Activated CD4-positive, alpha-beta T cell treated with anti-CD3 and anti-CD28 coated beads, Interleukin-2, amount 10 ng/mL, durations not matched to agents 7 days and 5 days (primary cell): ENCODE results near the gene IGLL5. TPM values are rescaled to one million over a fixed set of nuclear protein-coding genes. Genes with fewer than 3 reads are reported as not detected.

Experiments
- CTCF ChIA-PET: fragments of 350-600 bp; sonication (Branson Sonifier 250); formaldehyde crosslinking; loops from one replicate; lab custom pipeline; 2021; ENCODE audit warnings: antibody characterized with exemption; lab: Charles Lee
- POLR2A ChIA-PET: fragments of 350-600 bp; sonication (Branson Sonifier 250); formaldehyde crosslinking; loops from one replicate; lab custom pipeline; 2021; ENCODE audit warnings: antibody characterized with exemption; lab: Charles Lee
- DNase-seq: peaks from one replicate; pipeline ENCODE4 v3.0.0-alpha.2; 2020
- H3K27ac Mint-ChIP-seq: one replicate; pipeline ENCODE4 v1.8.0; 2021; ENCODE audit warnings: mild to moderate bottlenecking, moderate library complexity, mixed read lengths
- H3K27me3 Mint-ChIP-seq: one replicate; pipeline ENCODE4 v1.8.0; 2021; ENCODE audit warnings: mixed read lengths
- H3K36me3 Mint-ChIP-seq: one replicate; pipeline ENCODE4 v1.8.0; 2021; ENCODE audit warnings: low read depth, mixed read lengths
- H3K4me1 Mint-ChIP-seq: one replicate; pipeline ENCODE4 v1.8.0; 2021; ENCODE audit warnings: mixed read lengths
- H3K4me3 Mint-ChIP-seq: one replicate; pipeline ENCODE4 v1.8.0; 2021; ENCODE audit warnings: mild to moderate bottlenecking, moderate library complexity, mixed read lengths
- H3K9me3 Mint-ChIP-seq: one replicate; pipeline ENCODE4 v1.8.0; 2021; ENCODE audit warnings: mixed read lengths
- total RNA-seq, 2 experiments: library from RNA; stranded (reverse); gene quantifications; one replicate each; pipeline ENCODE4 v1.2.3, GENCODE V29; 2021

IGLL5 gene
- total RNA-seq, 2 experiments from 2014 or later, result not detected

DNA sequence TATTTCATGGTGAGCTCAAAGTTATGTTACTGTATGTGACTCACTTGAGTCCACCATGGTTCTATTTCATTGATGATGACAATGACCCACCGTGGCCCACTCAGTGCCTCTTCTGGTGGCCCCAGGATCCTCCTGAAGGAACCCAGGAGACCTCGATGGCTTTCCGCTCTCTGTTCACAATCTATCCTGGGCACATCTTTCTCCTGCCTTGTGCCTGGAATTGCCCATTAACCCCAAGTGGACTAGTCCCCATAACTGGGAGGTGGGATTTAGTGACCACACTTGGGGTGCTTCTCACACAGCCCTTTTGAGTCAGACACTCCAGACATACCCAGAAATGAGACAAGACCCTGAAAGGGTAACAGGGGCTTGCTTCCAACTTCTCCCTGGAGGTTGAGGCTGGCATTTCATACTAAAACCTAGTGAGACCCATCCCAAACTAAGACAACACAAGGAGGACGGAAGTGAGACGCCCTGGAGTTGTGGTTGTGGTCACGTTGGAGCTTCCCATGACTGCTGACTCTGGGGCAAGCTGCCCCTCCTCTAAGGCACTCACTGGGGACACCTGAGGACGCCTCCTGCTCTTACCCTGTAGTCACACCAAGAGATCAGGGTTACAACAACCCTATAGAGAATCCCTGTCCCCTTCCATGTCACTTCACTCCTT lies 22.1 kb downstream of the IGLL5 start:
- no peaks in the 10 kb centered on the region for H3K4me1 Mint-ChIP-seq
- no peak overlapping the region for H3K4me3 Mint-ChIP-seq
- ChIA-PET POLR2A (no interaction called here), CTCF (interaction anchor here (1.0 kb wide), 1 partner anchor 26 kb away, joined by 5 read pairs; no protein-coding TSS in a partner anchor)
- H3K27ac Mint-ChIP-seq, result no peak overlapping the region
- DNase-seq, result no peak
- H3K36me3 Mint-ChIP-seq, result no peaks in the 10 kb centered on the region
- no peaks in the 10 kb centered on the region for H3K9me3 Mint-ChIP-seq
- peaks cover 3% of the 10 kb centered on the region for H3K27me3 Mint-ChIP-seq

DNA sequence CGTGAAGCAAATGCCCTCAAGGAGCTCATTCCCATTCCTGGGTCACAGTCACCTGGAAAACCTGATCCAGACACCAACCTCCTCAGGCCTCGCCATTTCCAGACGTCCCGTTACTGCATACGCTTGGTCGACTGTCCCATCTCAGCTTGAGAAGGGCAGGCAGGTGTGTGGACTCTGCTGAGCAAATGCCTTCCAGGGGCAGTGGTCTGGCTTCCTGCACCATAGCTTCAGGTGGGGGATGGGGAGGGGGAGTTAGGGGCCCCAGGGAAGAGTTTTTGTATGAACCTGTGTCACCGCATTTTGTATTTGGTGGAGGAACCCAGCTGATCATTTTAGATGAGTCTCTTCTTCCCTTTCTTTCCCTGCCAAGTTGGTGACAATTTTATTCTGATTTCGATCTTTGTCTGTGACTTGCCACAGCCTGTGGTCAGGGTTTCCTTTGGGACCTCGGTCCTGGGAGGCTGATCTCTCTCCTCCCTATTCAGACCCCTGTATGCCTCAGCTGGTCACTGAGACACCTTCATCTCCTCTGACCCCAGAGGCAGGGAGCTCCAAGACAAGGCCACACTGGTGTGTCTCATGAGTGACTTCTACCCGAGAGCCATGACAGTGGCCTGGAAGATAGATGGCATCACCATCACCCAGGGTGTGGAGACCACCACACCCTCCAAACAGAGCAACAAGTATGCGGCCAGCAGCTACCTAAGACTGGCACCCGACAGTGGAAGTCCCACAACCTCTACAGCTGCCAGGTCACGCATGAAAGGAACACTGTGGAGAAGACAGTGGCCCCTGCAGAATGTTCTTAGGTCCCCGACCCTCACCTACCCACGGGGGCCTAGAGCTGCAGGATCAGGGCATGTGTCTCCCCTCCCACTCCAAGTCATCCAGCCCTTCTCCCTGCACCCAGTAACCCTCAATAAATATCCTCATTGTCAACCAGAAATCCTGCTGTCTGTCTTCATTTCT lies 22.9 kb downstream of the IGLL5 start:
- Mint-ChIP-seq H3K9me3 (no peaks in the 10 kb centered on the region), H3K27ac (no peak overlapping the region), H3K4me3 (no peak overlapping the region), H3K27me3 (peaks cover 3% of the 10 kb centered on the region), H3K36me3 (no peaks in the 10 kb centered on the region), H3K4me1 (no peaks in the 10 kb centered on the region)
- POLR2A ChIA-PET, result no interaction called here
- CTCF ChIA-PET, result interaction anchor here (1.0 kb wide), 1 partner anchor 26 kb away, joined by 5 read pairs; no protein-coding TSS in a partner anchor
- DNase-seq, result no peak

- ChIA-PET POLR2A (no interaction called here), CTCF (interaction anchor here (0.9 to 1.2 kb wide), 2 partner anchors 17 to 56 kb away, joined by 3 read pairs; no protein-coding TSS in a partner anchor)
- Mint-ChIP-seq H3K36me3 (no peaks in the 10 kb centered on the region), H3K4me1 (no peaks in the 10 kb centered on the region), H3K27ac (no peak overlapping the region), H3K27me3 (peaks cover 3% of the 10 kb centered on the region), H3K9me3 (no peaks in the 10 kb centered on the region), H3K4me3 (no peak overlapping the region)
- no peak for DNase-seq
Observed at GRCh38 chr22:22911327-22912134, 23.9 kb downstream of the IGLL5 start.

GRCh38 chr22:22912135-22912987 lies 24.7 kb downstream of the IGLL5 start:
- Mint-ChIP-seq H3K4me3 (no peak overlapping the region), H3K36me3 (no peaks in the 10 kb centered on the region), H3K27me3 (peaks cover 3% of the 10 kb centered on the region), H3K27ac (no peak overlapping the region), H3K9me3 (no peaks in the 10 kb centered on the region), H3K4me1 (no peaks in the 10 kb centered on the region)
- ChIA-PET POLR2A (no interaction called here), CTCF (interaction anchor here (0.7 to 1.2 kb wide), 3 partner anchors 16 to 57 kb away, joined by 3 read pairs; no protein-coding TSS in a partner anchor)
- DNase-seq, result no peak

DNA sequence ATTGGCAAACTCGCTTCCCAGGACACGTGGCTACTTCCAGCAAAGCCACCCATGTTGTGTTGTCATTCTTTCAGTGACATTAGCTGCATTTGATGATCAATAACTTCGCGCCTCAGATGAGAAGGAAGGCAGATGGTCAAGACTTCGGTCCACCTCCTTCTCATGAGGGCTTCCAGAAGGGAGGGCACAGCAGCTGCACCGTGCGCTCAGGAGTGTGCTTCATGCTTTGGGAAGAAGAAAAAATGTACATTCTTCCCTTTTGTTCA lies 25.3 kb downstream of the IGLL5 start:
- H3K36me3 Mint-ChIP-seq, result no peaks in the 10 kb centered on the region
- no peaks in the 10 kb centered on the region for H3K4me1 Mint-ChIP-seq
- DNase-seq, result no peak
- H3K4me3 Mint-ChIP-seq, result no peak overlapping the region
- no peaks in the 10 kb centered on the region for H3K9me3 Mint-ChIP-seq
- POLR2A ChIA-PET, result no interaction called here
- peaks cover 3% of the 10 kb centered on the region for H3K27me3 Mint-ChIP-seq
- CTCF ChIA-PET, result interaction anchor here (0.7 to 0.9 kb wide), 2 partner anchors 15 to 162 kb away, joined by 3 read pairs; no protein-coding TSS in a partner anchor
- no peak overlapping the region for H3K27ac Mint-ChIP-seq

DNA sequence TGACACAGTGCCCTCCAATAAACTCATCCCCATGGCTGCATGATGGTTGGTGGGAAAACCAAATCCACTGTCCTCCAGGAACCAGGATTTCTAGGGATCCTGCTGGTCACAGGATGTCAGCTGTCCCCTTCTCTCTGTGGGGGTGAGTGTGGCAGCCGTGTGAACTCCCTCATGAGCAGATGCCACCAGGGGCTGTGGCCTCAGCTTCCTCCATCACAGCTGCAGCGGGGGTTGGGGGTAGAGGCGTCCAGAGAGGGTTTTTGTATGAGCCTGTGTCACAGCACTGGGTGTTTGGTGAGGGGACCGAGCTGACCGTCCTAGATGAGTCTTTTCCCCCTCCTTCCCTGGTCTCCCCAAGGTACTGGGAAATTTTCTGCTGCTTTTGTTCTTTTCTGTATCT lies 26.4 kb downstream of the IGLL5 start:
- ChIA-PET POLR2A (no interaction called here), CTCF (no interaction called here)
- Mint-ChIP-seq H3K4me3 (no peak overlapping the region), H3K9me3 (no peaks in the 10 kb centered on the region), H3K4me1 (no peaks in the 10 kb centered on the region), H3K27me3 (peaks cover 3% of the 10 kb centered on the region), H3K36me3 (no peaks in the 10 kb centered on the region), H3K27ac (no peak overlapping the region)
- DNase-seq, result no peak

- ChIA-PET CTCF (interaction anchor here (0.6 to 1.5 kb wide), 3 partner anchors 21 to 127 kb away, joined by 3 to 4 read pairs (median 3); no protein-coding TSS in a partner anchor), POLR2A (no interaction called here)
- no peaks in the 10 kb centered on the region for H3K9me3 Mint-ChIP-seq
Observed at GRCh38 chr22:22914726-22915669, 27.4 kb downstream of the IGLL5 start.

DNA sequence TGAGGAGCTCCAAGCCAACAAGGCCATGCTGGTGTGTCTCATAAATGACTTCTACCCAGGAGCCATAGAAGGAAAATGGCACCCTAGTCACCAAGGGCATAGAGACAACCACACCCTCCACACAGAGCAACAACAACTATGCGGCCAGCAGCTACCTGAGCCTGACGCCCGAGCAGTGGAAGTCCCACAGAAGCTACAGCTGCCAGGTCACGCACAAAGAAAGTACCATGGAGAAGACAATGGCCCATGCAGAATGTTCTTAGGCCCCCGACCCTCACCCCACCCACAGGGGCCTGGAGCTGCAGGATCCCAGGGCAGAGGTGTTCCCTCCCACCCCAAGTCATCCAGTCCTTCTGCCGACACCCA lies 28.0 kb downstream of the IGLL5 start:
- CTCF ChIA-PET, result interaction anchor here (1.2 to 1.5 kb wide), 2 partner anchors 22 to 127 kb away, joined by 3 read pairs; no protein-coding TSS in a partner anchor
- H3K9me3 Mint-ChIP-seq, result no peaks in the 10 kb centered on the region
- no peaks in the 10 kb centered on the region for H3K4me1 Mint-ChIP-seq
- POLR2A ChIA-PET, result no interaction called here
- no peak overlapping the region for H3K27ac Mint-ChIP-seq
- no peak for DNase-seq
- no peak overlapping the region for H3K4me3 Mint-ChIP-seq
- H3K27me3 Mint-ChIP-seq, result peaks cover 3% of the 10 kb centered on the region
- H3K36me3 Mint-ChIP-seq, result no peaks in the 10 kb centered on the region

More at GRCh38 chr22:22914726-22915669, 27.4 kb downstream of the IGLL5 start:
- Mint-ChIP-seq H3K27ac (no peak overlapping the region), H3K4me1 (no peaks in the 10 kb centered on the region), H3K27me3 (peaks cover 3% of the 10 kb centered on the region), H3K36me3 (no peaks in the 10 kb centered on the region), H3K4me3 (no peak overlapping the region)
- no peak for DNase-seq

GRCh38 chr22:22916215-22916951 lies 28.8 kb downstream of the IGLL5 start:
- POLR2A ChIA-PET, result no interaction called here
- no peak overlapping the region for H3K4me3 Mint-ChIP-seq
- CTCF ChIA-PET, result interaction anchor here (1.2 to 1.5 kb wide), 2 partner anchors 22 to 128 kb away, joined by 3 read pairs; no protein-coding TSS in a partner anchor
- H3K27me3 Mint-ChIP-seq, result no peaks in the 10 kb centered on the region
- no peak overlapping the region for H3K27ac Mint-ChIP-seq
- H3K36me3 Mint-ChIP-seq, result no peaks in the 10 kb centered on the region
- no peaks in the 10 kb centered on the region for H3K9me3 Mint-ChIP-seq
- no peak for DNase-seq
- no peaks in the 10 kb centered on the region for H3K4me1 Mint-ChIP-seq

DNA sequence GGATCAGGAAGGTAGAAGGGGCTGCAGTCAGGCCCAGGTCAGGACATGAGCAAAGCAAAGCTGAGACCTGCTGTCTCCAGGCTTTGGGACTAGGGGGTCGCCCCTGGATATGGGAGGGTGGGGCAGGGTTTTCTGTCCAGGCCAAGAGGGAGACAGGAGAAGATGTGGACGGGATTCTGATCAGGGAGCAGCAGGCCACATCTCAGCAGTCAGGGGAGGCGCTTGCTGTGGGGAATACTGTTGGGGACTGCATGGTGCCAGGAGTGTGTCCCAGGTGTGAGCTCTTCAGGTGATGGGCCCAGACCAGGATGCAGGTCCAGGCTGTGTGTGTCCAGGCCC lies 29.3 kb downstream of the IGLL5 start:
- Mint-ChIP-seq H3K36me3 (no peaks in the 10 kb centered on the region), H3K27ac (no peak overlapping the region), H3K4me1 (no peaks in the 10 kb centered on the region), H3K9me3 (no peaks in the 10 kb centered on the region), H3K4me3 (no peak overlapping the region), H3K27me3 (no peaks in the 10 kb centered on the region)
- POLR2A ChIA-PET, result no interaction called here
- DNase-seq, result no peak
- CTCF ChIA-PET, result interaction anchor here (1.0 kb wide), 1 partner anchor 128 kb away, joined by 3 read pairs; no protein-coding TSS in a partner anchor
